ENCODE measurements around the gene HSD17B1.
A peak's percentile ranks its signal among the peaks of the same experiment; 100 is the strongest.

HSD17B1 gene

DNA sequence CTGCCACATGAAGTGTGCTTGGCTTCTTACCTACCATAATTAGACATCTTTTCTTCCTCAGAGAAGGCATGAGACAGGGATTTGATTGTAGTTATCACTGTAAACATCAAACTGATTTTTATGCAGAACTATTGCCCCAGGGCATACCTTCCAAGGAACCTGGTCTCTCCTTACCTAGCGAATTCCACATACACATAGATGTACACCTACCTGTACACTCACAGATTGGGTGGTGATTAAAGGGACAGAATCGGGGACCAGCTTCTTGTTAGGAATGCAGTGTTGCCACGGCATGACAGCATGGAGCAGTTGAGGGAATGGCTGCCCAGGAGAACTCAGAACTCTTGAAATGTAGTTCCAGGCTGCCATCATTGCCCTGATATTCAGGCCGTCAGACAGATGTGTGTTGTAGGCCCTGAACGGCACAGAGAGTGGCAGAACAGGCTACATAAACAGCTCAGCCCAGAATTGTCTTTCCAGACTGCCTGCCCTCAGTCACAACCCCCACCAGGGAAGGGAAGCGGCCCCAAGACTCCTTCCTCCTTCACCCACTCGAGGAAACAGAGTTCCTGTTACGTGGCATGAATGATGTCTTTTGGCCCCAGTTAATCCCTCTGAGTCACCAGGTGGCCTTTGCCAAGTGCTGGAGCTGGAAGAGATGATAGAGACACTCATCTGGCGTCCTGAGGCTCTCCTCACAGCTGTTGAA is 34.5 kb upstream of the HSD17B1 start:
- DNase-seq (ENCODE audit: low spot score): no peak

DNA sequence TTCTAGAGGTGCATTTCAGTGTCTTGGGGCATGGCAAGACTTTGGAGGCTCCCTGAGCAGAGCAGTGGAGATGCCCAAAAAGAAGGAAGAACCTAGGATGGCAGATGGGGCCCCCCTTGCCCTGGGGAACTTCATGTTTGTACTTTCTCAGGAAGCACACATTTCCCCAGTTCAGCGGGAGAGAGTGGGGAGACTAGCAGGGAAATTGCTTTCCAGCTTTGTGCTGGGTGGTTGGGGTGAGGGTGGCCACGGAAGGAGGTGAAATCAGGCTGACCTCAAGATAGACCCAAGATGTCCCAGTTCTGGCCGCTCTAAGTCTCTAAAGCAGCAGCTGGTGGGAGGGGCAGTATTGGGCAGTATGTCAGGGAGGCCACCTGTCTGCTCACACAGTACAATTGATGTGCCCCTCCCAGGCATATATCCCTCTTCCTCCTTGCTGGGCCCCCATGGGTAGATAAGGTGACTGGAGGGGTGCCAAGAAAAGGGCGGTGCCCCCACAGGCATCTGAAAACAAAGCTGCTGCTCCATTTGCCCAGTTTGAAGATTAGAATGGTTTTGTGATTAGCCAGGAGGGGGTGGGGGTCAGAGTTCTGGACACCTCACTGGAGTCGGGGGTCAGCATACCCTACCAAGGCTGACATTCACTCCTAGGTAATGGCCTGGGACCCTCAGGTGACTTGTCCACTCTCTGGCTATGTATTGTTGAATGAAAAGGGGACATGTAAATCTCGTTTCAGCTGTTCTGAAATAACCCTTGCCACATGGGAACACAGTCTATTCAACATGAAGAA is 33.8 kb upstream of the HSD17B1 start:
- no peak overlapping the region for H3K9ac ChIP-seq (ENCODE audit: low read depth, low read length, poor library complexity)
- WGBS, 2 donors (ENCODE audit: extremely low coverage in 2 of 2, insufficient read length in 2 of 2, insufficient replicate concordance in 1 of 2): no CpG with 5 or more reads among the region's 6 CpGs
- peak overlapping the region; percentile 49 for H2AK5ac ChIP-seq (ENCODE audit: low read depth, low read length)
- no peak overlapping the region for H3K23ac ChIP-seq (ENCODE audit: low read depth, low read length, poor library complexity)
- peak overlapping the region; percentile 52 for H2BK12ac ChIP-seq (ENCODE audit: low read length)
- peak overlapping the region; percentile 92 for H3K27ac ChIP-seq (replicated peaks; ENCODE audit: low read length)
- peak overlapping the region; percentile 30 for H3K4ac ChIP-seq (ENCODE audit: low read length)
- H3K36me3 ChIP-seq (replicated peaks in 1 of 2; ENCODE audit: control insufficient read depth in 2 of 2, insufficient read depth in 2 of 2, low read length in 2 of 2): peaks cover 14 to 60% of the 10 kb centered on the region in 2 donors
- no peak for DNase-seq (ENCODE audit: low spot score)
- H2AFZ ChIP-seq (ENCODE audit: low read length): no peak overlapping the region
- peak overlapping the region; percentile 76 for H3K18ac ChIP-seq (ENCODE audit: low read length)
- no peaks in the 10 kb centered on the region for H3K27me3 ChIP-seq (ENCODE audit: control insufficient read depth in 3 of 3, insufficient read depth in 3 of 3, low read depth in 1 of 3, low read length in 3 of 3)
- H3K14ac ChIP-seq (ENCODE audit: low read length): no peak overlapping the region
- H2BK120ac ChIP-seq (ENCODE audit: low read depth, low read length): no peak overlapping the region
- H2BK5ac ChIP-seq (ENCODE audit: low read length): peak overlapping the region; percentile 43
- no peak overlapping the region for H3K4me3 ChIP-seq (ENCODE audit: low read length in 2 of 2)
- peaks cover 3% of the 10 kb centered on the region for H3K79me1 ChIP-seq (ENCODE audit: low read depth, low read length)
- H2BK15ac ChIP-seq (ENCODE audit: low read length): peak overlapping the region; percentile 56
- H3K4me2 ChIP-seq (ENCODE audit: insufficient read depth, low read length, poor library complexity, severe bottlenecking): peak overlapping the region; percentile 26
- H3K4me1 ChIP-seq (ENCODE audit: control insufficient read depth in 2 of 2, insufficient read depth in 1 of 2, low read depth in 1 of 2, low read length in 2 of 2): peaks cover 50 to 66% of the 10 kb centered on the region in 2 donors
- peak overlapping the region; percentile 40 for H4K91ac ChIP-seq (ENCODE audit: low read depth, low read length, poor library complexity)
- H4K8ac ChIP-seq (ENCODE audit: low read depth, low read length): no peak overlapping the region
- H3K9me3 ChIP-seq (replicated peaks in 1 of 2; ENCODE audit: control insufficient read depth in 2 of 2, insufficient read depth in 1 of 2, low read depth in 1 of 2, low read length in 2 of 2): no peaks in the 10 kb centered on the region

More for the DNA sequence above, 34.5 kb upstream of the HSD17B1 start:
- no peak overlapping the region for H4K8ac ChIP-seq (ENCODE audit: low read depth, low read length)
- H3K27ac ChIP-seq (replicated peaks; ENCODE audit: low read length): peak overlapping the region; percentile 92
- peaks cover 17 to 63% of the 10 kb centered on the region in 2 donors for H3K36me3 ChIP-seq (replicated peaks in 1 of 2; ENCODE audit: control insufficient read depth in 2 of 2, insufficient read depth in 2 of 2, low read length in 2 of 2)
- H2BK5ac ChIP-seq (ENCODE audit: low read length): no peak overlapping the region
- no peak overlapping the region for H3K4ac ChIP-seq (ENCODE audit: low read length)
- H3K18ac ChIP-seq (ENCODE audit: low read length): no peak overlapping the region
- H3K79me1 ChIP-seq (ENCODE audit: low read depth, low read length): peaks cover 3% of the 10 kb centered on the region
- H3K4me3 ChIP-seq (ENCODE audit: low read length in 2 of 2): no peak overlapping the region
- H4K91ac ChIP-seq (ENCODE audit: low read depth, low read length, poor library complexity): no peak overlapping the region
- no peak overlapping the region for H2BK15ac ChIP-seq (ENCODE audit: low read length)
- H3K27me3 ChIP-seq (ENCODE audit: control insufficient read depth in 3 of 3, insufficient read depth in 3 of 3, low read depth in 1 of 3, low read length in 3 of 3): no peaks in the 10 kb centered on the region
- no peak overlapping the region for H3K9ac ChIP-seq (ENCODE audit: low read depth, low read length, poor library complexity)
- no peaks in the 10 kb centered on the region for H3K9me3 ChIP-seq (replicated peaks in 1 of 2; ENCODE audit: control insufficient read depth in 2 of 2, insufficient read depth in 1 of 2, low read depth in 1 of 2, low read length in 2 of 2)
- H2BK120ac ChIP-seq (ENCODE audit: low read depth, low read length): no peak overlapping the region
- H2AK5ac ChIP-seq (ENCODE audit: low read depth, low read length): no peak overlapping the region
- no peak overlapping the region for H2AFZ ChIP-seq (ENCODE audit: low read length)
- no CpG with 5 or more reads among the region's 9 CpGs for WGBS, 2 donors (ENCODE audit: extremely low coverage in 2 of 2, insufficient read length in 2 of 2, insufficient replicate concordance in 1 of 2)
- H2BK12ac ChIP-seq (ENCODE audit: low read length): no peak overlapping the region
- no peak overlapping the region for H3K4me2 ChIP-seq (ENCODE audit: insufficient read depth, low read length, poor library complexity, severe bottlenecking)
- no peak overlapping the region for H3K23ac ChIP-seq (ENCODE audit: low read depth, low read length, poor library complexity)
- H3K14ac ChIP-seq (ENCODE audit: low read length): no peak overlapping the region
- peaks cover 50 to 66% of the 10 kb centered on the region in 2 donors for H3K4me1 ChIP-seq (ENCODE audit: control insufficient read depth in 2 of 2, insufficient read depth in 1 of 2, low read depth in 1 of 2, low read length in 2 of 2)

DNA sequence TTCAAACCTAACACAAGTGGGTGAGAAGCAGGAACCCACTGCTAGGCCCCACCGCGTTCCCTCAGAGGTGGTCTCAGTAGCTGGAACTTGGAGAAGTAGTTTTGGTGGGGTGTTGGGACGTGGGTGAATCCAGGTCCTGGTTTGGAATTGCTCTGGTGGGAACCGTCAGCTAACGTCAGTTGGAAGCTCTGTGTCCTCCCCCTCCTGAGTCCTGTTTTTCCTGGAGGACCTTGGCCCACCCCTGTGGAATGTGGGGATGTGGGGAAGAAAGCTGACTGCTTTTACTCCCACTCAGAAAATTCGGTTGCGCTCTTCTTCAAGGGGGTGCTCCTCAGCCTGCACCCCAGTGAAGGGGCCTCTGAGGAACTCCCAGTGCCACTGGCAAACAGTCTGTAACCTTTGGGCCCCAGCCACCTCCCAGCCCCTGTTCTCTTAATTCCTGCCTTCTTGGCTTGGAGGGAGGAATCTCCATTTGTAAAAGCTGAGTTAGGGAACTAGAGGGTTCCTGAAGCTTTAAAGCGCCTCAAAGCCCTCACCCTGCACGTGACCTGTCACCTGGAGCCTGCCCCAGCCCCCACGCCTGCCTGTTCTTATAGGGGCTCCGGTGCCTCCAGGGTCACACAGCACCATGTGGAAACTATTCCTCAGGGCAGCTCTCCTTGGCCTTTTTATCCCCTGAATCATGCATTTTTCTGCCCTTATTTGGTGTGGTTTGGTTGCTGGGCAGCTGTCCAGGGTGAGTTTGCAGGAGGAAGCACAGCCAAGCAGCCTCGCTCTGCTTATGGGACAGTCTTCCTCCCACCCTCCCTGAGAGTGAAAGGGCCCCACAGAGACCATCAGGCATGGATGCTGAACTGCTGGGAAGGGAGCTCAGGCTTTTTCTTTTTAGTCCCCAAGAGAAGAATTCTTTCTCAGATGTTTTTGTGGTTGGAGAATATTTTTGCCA is 32.9 kb upstream of the HSD17B1 start:
- H4K91ac ChIP-seq (ENCODE audit: low read depth, low read length, poor library complexity): peak overlapping the region; percentile 40
- H3K9ac ChIP-seq (ENCODE audit: low read depth, low read length, poor library complexity): no peak overlapping the region
- H2BK120ac ChIP-seq (ENCODE audit: low read depth, low read length): no peak overlapping the region
- peak overlapping the region; percentile 92 for H3K27ac ChIP-seq (replicated peaks; ENCODE audit: low read length)
- H2BK15ac ChIP-seq (ENCODE audit: low read length): peak overlapping the region; percentile 56
- peak overlapping the region; percentile 30 for H3K4ac ChIP-seq (ENCODE audit: low read length)
- peak overlapping the region; percentile 17 for H2AFZ ChIP-seq (ENCODE audit: low read length)
- peaks cover 14 to 52% of the 10 kb centered on the region in 2 donors for H3K36me3 ChIP-seq (replicated peaks in 1 of 2; ENCODE audit: control insufficient read depth in 2 of 2, insufficient read depth in 2 of 2, low read length in 2 of 2)
- H3K4me1 ChIP-seq (ENCODE audit: control insufficient read depth in 2 of 2, insufficient read depth in 1 of 2, low read depth in 1 of 2, low read length in 2 of 2): peaks cover 50 to 58% of the 10 kb centered on the region in 2 donors
- H4K8ac ChIP-seq (ENCODE audit: low read depth, low read length): no peak overlapping the region
- peak overlapping the region; percentile 49 for H2AK5ac ChIP-seq (ENCODE audit: low read depth, low read length)
- H3K4me3 ChIP-seq (ENCODE audit: low read length in 2 of 2): no peak overlapping the region
- WGBS, 2 donors (ENCODE audit: extremely low coverage in 2 of 2, insufficient read length in 2 of 2, insufficient replicate concordance in 1 of 2): no CpG with 5 or more reads among the region's 12 CpGs
- H3K14ac ChIP-seq (ENCODE audit: low read length): no peak overlapping the region
- H2BK5ac ChIP-seq (ENCODE audit: low read length): peak overlapping the region; percentile 43
- H3K23ac ChIP-seq (ENCODE audit: low read depth, low read length, poor library complexity): no peak overlapping the region
- no peaks in the 10 kb centered on the region for H3K27me3 ChIP-seq (ENCODE audit: control insufficient read depth in 3 of 3, insufficient read depth in 3 of 3, low read depth in 1 of 3, low read length in 3 of 3)
- no peak overlapping the region for H2BK12ac ChIP-seq (ENCODE audit: low read length)
- peak overlapping the region; percentile 26 for H3K4me2 ChIP-seq (ENCODE audit: insufficient read depth, low read length, poor library complexity, severe bottlenecking)
- H3K79me1 ChIP-seq (ENCODE audit: low read depth, low read length): peaks cover 3% of the 10 kb centered on the region
- DNase-seq (ENCODE audit: low spot score): peak; percentile 72
- peak overlapping the region; percentile 76 for H3K18ac ChIP-seq (ENCODE audit: low read length)
- H3K9me3 ChIP-seq (replicated peaks in 1 of 2; ENCODE audit: control insufficient read depth in 2 of 2, insufficient read depth in 1 of 2, low read depth in 1 of 2, low read length in 2 of 2): no peaks in the 10 kb centered on the region

Measured in neuronal stem cell (in vitro differentiated cells).